Stimulated activated memory B cell treated with anti-CD40 and anti-IgM and Interleukin-4, amounts not matched to agents 10 μg/mL and 1 μg/mL and 100 μg/mL, for 72 hours (primary cell): ENCODE results near the gene GTF2A1L.

Experiments used
- ATAC-seq: fragments of 150-1000 bp; cut with Tn5 transposase; 2 replicates; pipeline ENCODE4 v1.10.0; 2021
- H3K27ac Mint-ChIP-seq: one replicate; pipeline ENCODE4 v1.8.0; 2022; ENCODE audit warnings: mild to moderate bottlenecking, mixed read lengths
- H3K27me3 Mint-ChIP-seq: one replicate; pipeline ENCODE4 v1.8.0; 2022; ENCODE audit warnings: mixed read lengths
- H3K36me3 Mint-ChIP-seq: one replicate; pipeline ENCODE4 v1.8.0; 2022; ENCODE audit warnings: mixed read lengths
- H3K4me1 Mint-ChIP-seq: one replicate; pipeline ENCODE4 v1.8.0; 2022; ENCODE audit warnings: mixed read lengths
- H3K4me3 Mint-ChIP-seq: one replicate; pipeline ENCODE4 v1.8.0; 2022; ENCODE audit warnings: mild to moderate bottlenecking, moderate library complexity, mixed read lengths
- H3K9me3 Mint-ChIP-seq: one replicate; pipeline ENCODE4 v1.8.0; 2022; ENCODE audit warnings: mixed read lengths

The GTF2A1L gene

GRCh38 chr2:48727560-48727959 lies 109.9 kb downstream of the GTF2A1L start:
- H3K4me3 Mint-ChIP-seq = no peak overlapping the region
- no peak overlapping the region for H3K27ac Mint-ChIP-seq
- no peaks in the 10 kb centered on the region for H3K9me3 Mint-ChIP-seq
- H3K36me3 Mint-ChIP-seq = no peaks in the 10 kb centered on the region
- no peak for ATAC-seq
- H3K27me3 Mint-ChIP-seq = no peaks in the 10 kb centered on the region
- no peaks in the 10 kb centered on the region for H3K4me1 Mint-ChIP-seq

DNA sequence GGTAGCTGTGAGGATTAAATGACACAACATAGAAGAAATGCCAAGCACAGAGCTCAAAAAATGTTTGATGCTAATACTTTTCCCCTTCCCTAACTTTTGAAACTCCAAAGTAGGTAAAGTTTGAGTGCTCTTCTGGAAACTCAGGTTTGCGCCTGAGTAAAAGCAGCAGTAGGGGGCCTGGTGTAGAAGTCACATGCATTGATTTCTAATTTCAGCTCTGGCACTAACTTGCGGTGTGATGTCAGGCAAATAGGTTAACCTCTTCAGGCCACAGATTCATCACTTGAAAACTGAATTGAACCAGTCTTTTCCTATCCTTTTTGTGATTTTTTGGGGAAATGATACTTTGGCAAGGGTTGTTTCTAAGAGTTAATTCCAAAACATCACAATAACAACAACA lies 110.6 kb downstream of the GTF2A1L start:
- no peaks in the 10 kb centered on the region for H3K4me1 Mint-ChIP-seq
- H3K36me3 Mint-ChIP-seq = no peaks in the 10 kb centered on the region
- ATAC-seq = no peak
- H3K4me3 Mint-ChIP-seq = no peak overlapping the region
- no peaks in the 10 kb centered on the region for H3K9me3 Mint-ChIP-seq
- no peaks in the 10 kb centered on the region for H3K27me3 Mint-ChIP-seq
- no peak overlapping the region for H3K27ac Mint-ChIP-seq

DNA sequence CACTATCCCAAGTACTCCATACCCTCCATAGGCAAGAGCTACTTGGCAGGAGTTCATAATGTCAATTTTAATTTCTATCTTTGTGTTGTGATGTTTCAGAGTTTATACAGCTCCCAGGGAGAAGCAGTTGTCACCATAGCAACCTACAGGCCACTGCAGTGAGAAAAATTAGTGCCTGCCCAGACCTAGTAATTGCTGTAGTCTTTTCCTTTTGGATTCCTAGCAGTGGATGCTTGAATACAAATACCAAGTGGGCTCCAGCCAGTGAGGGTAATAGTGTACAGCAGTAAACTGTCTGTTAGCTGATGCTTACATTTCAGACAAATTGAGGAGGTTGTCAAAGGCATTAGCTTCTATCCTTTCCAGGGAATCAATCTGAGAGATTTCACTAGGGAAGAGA lies 111.2 kb downstream of the GTF2A1L start:
- H3K9me3 Mint-ChIP-seq = no peaks in the 10 kb centered on the region
- no peak overlapping the region for H3K4me3 Mint-ChIP-seq
- no peaks in the 10 kb centered on the region for H3K27me3 Mint-ChIP-seq
- H3K36me3 Mint-ChIP-seq = no peaks in the 10 kb centered on the region
- no peak for ATAC-seq
- H3K4me1 Mint-ChIP-seq = no peaks in the 10 kb centered on the region
- H3K27ac Mint-ChIP-seq = no peak overlapping the region
